22Rv1 (cell line): Measurements from ENCODE around the gene HYAL2.

Source experiments
- ZFX ChIP-seq: fragments of 450-650 bp; IDR thresholded peaks from 2 replicates; pipeline ENCODE4 v1.6.1; 2017; ENCODE audit warnings: antibody characterized with exemption, borderline replicate concordance
- TF ChIP-seq, protein P1 (sequence below): fragments of 450-650 bp; IDR thresholded peaks from 2 replicates; pipeline ENCODE4 v1.5.1; 2017; ENCODE audit warnings: mild to moderate bottlenecking

DNA sequence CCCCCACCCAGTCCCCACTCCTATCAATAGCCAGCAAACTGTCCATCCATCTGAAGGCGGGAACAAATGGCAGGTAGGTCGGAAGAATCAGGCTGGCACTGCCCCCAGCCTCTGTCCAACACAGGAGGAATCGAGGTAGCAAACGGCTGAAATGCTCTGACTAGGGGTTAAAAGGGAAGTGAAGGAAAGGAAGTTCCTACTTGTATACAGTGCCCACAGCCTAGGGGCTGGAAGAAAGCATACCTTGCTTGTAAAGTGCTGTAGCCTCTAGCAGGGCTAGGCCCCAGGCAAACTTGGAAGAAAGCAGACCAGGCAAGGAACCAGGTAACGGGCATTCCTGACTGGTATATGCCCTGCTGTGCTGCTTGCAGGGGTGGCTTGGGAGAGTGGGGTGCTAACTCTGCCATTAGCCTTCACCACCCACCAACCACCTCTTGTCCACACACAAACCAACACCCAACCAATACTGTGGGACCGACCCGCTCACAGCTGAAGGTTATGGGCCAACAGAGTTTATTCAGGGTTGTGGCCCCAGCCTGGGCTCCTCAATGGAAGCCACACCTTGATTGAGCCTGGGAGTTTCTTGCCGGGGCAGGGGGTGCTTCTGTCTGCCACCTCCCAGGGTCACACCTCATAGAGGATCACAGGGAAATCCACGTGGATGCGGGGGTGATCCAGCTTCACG lies 3.1 kb upstream of the HYAL2 start:
- TF ChIP-seq, protein P1, sequence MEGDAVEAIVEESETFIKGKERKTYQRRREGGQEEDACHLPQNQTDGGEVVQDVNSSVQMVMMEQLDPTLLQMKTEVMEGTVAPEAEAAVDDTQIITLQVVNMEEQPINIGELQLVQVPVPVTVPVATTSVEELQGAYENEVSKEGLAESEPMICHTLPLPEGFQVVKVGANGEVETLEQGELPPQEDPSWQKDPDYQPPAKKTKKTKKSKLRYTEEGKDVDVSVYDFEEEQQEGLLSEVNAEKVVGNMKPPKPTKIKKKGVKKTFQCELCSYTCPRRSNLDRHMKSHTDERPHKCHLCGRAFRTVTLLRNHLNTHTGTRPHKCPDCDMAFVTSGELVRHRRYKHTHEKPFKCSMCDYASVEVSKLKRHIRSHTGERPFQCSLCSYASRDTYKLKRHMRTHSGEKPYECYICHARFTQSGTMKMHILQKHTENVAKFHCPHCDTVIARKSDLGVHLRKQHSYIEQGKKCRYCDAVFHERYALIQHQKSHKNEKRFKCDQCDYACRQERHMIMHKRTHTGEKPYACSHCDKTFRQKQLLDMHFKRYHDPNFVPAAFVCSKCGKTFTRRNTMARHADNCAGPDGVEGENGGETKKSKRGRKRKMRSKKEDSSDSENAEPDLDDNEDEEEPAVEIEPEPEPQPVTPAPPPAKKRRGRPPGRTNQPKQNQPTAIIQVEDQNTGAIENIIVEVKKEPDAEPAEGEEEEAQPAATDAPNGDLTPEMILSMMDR, result no peak
- TF ChIP-seq ZFX, result no peak
